BE2C (cell line): ENCODE measurements around the gene FOXN3.

Source experiments
- DNase-seq: peaks from one replicate; pipeline ENCODE4 v3.0.0-alpha.2; 2020
- H3K27me3 ChIP-seq: fragments of 250-450 bp; sonication (Bioruptor Pico); 2 replicates; pipeline ENCODE4 v1.5.1; 2020; ENCODE audit warnings: mild to moderate bottlenecking
- H3K36me3 ChIP-seq: fragments of 250-450 bp; sonication (Bioruptor Pico); 2 replicates; pipeline ENCODE4 v1.5.1; 2020; ENCODE audit warnings: mild to moderate bottlenecking
- H3K4me1 ChIP-seq: fragments of 250-450 bp; sonication (Bioruptor Pico); 2 replicates; pipeline ENCODE4 v1.5.1; 2020
- H3K4me3 ChIP-seq: 2 replicates; pipeline ENCODE4 v1.5.1; 2011; ENCODE audit warnings: low read depth, low read length
- H3K9me3 ChIP-seq: fragments of 250-450 bp; sonication (Bioruptor Pico); 2 replicates; pipeline ENCODE4 v1.5.1; 2020
- CTCF ChIP-seq: IDR thresholded peaks from 2 replicates; pipeline ENCODE4 v1.5.1; 2012; ENCODE audit warnings: mild to moderate bottlenecking, low read depth, low read length

Gene FOXN3

DNA sequence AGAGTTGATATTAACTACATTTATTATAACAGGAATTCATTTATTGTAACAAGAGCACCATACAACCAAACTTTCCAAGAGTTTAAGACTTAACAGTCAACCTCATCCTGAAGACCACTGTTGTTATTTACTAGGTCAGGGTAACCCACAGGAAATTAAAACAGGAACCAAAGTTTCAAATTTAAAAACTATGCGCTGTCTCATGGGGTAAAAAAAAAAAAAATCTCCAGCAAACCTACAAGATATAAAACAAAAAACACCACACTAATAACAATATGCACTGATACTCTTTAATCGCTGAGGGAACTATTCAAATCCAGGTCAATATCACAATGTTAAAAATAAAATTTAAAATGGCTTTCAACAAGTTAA, 44.5 kb downstream of the FOXN3 start:
- no peaks in the 10 kb centered on the region for H3K9me3 ChIP-seq
- H3K36me3 ChIP-seq = no peaks in the 10 kb centered on the region
- TF ChIP-seq CTCF = no peak
- no peak overlapping the region for H3K4me3 ChIP-seq
- H3K27me3 ChIP-seq = no peaks in the 10 kb centered on the region
- no peaks in the 10 kb centered on the region for H3K4me1 ChIP-seq
- no peak for DNase-seq

- H3K9me3 ChIP-seq = no peaks in the 10 kb centered on the region
- no peak for DNase-seq
- no peak for TF ChIP-seq CTCF
These were observed 45.2 kb downstream of the FOXN3 start for GRCh38 chr14:89371585-89372511.

DNA sequence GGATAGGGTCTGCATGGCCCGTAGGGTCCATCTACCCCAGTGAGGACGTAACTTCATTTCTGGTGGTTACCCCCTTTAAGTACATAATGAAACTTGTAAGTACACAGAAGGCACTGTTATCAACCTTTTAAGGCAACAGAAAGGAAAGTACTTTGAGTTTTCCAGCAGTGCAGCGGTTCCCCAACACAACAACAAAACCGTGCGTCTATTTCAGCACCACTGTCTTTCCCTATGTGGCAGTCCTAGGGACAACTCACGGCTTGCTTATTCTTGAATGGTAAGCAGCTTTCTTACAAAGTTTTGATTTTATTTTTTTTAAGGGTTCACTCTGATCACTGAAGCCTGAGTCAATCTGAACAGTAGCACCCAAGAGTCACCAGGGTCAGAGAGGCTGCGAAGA, 46.3 kb downstream of the FOXN3 start:
- TF ChIP-seq CTCF = no peak
- no peak for DNase-seq
- Histone ChIP-seq H3K27me3 (no peaks in the 10 kb centered on the region), H3K36me3 (no peaks in the 10 kb centered on the region), H3K4me3 (no peak overlapping the region), H3K9me3 (no peaks in the 10 kb centered on the region), H3K4me1 (no peaks in the 10 kb centered on the region)

More at GRCh38 chr14:89371585-89372511, 45.2 kb downstream of the FOXN3 start:
- Histone ChIP-seq H3K36me3 (no peaks in the 10 kb centered on the region), H3K27me3 (no peaks in the 10 kb centered on the region), H3K4me3 (no peak overlapping the region), H3K4me1 (no peaks in the 10 kb centered on the region)

- TF ChIP-seq CTCF = no peak
- no peaks in the 10 kb centered on the region for H3K36me3 ChIP-seq
- H3K4me1 ChIP-seq = no peaks in the 10 kb centered on the region
- H3K4me3 ChIP-seq = no peak overlapping the region
- no peaks in the 10 kb centered on the region for H3K27me3 ChIP-seq
- no peak for DNase-seq
- H3K9me3 ChIP-seq = no peaks in the 10 kb centered on the region
These were observed 46.7 kb downstream of the FOXN3 start for GRCh38 chr14:89370381-89370780.

- TF ChIP-seq CTCF = no peak
- Histone ChIP-seq H3K36me3 (no peaks in the 10 kb centered on the region), H3K27me3 (no peaks in the 10 kb centered on the region), H3K4me1 (no peaks in the 10 kb centered on the region), H3K9me3 (no peaks in the 10 kb centered on the region), H3K4me3 (no peak overlapping the region)
- no peak for DNase-seq
These were observed 47.4 kb downstream of the FOXN3 start for GRCh38 chr14:89369656-89370055.
